Stimulated activated CD4-positive, alpha-beta T cell treated with anti-CD3 and anti-CD28 coated beads, Interleukin-12 subunit alpha, Interleukin-12 subunit beta, amount 100 ng/mL, for 48 hours (primary cell): ENCODE data around the gene EVA1B.
A peak's percentile ranks its signal among the peaks of the same experiment; 100 is the strongest.

ENCODE experiments used
- DNase-seq, 3 donors: peaks; one replicate each; pipeline ENCODE4 v3.0.0-alpha.2; 2020; ENCODE audit warnings: low read depth in 2 of 3, low spot score in 1 of 3

Gene EVA1B

GRCh38 chr1:36346741-36347370 is 23.4 kb upstream of the EVA1B start:
- no peak for DNase-seq

DNA sequence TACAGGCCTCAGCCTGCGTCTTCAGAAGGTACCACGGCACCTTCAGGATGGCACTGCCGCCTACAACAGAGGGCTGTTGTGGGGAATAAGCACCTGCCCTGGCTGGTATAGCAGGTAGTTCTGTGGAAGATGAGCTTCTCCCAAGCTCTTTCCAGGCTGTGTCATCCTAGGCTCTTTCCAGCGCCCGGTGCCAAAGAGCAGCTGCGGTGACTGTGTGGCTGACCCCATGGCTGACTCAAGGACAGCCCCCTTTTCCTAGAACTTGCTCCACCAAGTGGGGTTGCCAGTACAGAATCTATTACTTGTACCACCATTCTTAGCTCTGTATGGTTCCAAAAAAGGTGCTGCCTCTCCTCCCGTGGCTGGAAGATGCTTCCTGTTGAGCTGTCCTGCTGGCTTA is 21.9 kb upstream of the EVA1B start:
- DNase-seq, result no peak

- no peak for DNase-seq
Measured at GRCh38 chr1:36344395-36344680, 20.9 kb upstream of the EVA1B start.

- DNase-seq, result no peak
Measured at GRCh38 chr1:36343651-36344394, 20.4 kb upstream of the EVA1B start.

- peak in 1 of 3 donors; percentile 41 for DNase-seq
Measured at GRCh38 chr1:36342426-36343185, 19.2 kb upstream of the EVA1B start.

- DNase-seq, result no peak
Measured at GRCh38 chr1:36341626-36342320, 18.3 kb upstream of the EVA1B start.

- DNase-seq, result no peak
Measured at GRCh38 chr1:36339615-36340014, 16.2 kb upstream of the EVA1B start.

DNA sequence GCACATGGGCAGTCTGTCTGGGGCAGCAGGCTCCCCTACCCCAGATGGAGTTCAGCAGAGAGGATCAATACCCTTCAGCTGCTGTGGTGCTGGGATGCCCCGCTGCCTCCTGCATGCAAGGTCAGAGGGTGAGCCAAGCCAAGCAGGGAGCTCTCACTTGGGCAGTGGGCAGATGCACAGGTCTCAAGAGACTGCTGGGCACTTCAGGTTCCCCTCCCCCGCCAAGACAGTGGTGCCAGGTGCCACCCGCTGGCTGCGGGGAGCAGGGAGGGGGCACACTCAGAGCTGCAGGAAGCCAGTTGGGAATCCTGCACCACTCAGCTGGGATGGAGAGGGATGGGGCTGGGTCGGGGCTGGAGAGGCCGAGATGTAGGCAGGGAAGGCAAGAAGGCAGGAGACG is 15.8 kb upstream of the EVA1B start:
- no peak for DNase-seq

- DNase-seq, result no peak
Measured at GRCh38 chr1:36337830-36338229, 14.4 kb upstream of the EVA1B start.

GRCh38 chr1:36330940-36331339 is 7.5 kb upstream of the EVA1B start:
- no peak for DNase-seq

GRCh38 chr1:36329817-36330216 is 6.4 kb upstream of the EVA1B start:
- DNase-seq, result no peak

GRCh38 chr1:36328713-36329112 is 5.3 kb upstream of the EVA1B start:
- DNase-seq, result no peak

- DNase-seq, result no peak
Measured at GRCh38 chr1:36328088-36328480, 4.6 kb upstream of the EVA1B start.

DNA sequence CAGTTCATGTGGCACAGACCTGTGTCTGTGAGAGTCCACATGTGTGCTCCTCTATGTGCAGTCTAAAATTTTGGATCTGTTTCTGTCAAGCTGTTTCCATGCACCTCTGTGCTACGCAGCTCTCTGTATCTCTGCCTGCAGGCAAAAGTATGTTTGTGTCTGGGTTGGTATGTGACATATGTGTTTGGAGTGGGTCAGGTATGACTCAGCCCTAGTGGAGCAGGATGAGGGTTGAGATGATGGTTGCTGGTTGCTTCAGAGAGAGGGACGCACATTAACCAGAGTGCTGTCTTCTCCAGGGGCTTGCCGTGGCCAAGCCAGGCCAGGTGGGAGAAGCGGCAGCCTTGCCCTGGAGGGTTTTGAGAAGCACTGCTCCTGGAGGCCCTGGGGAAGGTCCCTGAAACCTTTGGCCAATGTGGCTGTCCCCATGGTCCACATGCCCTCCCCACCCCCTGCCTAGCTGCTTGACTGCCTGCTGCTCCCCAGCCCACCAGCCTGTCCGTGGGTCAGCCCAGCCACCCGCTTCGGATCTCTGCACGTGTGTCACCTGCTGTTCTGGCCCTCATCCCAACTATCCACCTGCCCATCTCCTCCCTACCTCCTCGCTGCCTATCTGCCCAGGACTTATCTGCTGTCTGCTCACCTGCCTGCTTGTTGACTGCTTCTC is 4.1 kb upstream of the EVA1B start:
- DNase-seq, result no peak

DNA sequence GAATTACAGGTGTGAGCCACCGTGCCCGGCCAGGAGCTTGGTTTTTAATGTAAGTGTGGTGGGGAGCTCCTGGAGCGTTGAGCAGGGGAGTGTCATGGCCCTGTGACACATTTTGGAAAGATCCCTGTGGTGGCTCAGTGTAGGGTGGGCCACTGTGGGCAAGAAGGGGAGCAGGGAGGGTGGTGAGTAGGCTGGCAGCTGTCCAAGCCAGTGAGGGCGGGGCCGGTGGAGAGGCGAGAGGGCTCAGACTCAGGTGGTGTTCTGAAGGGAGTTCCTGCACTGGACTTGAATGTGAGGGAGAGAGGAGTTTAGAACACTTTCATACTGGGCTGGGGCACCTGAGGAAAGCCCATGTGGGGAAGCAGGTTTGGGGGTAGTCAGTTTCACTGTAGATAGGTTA is 3.1 kb upstream of the EVA1B start:
- DNase-seq, result no peak

DNA sequence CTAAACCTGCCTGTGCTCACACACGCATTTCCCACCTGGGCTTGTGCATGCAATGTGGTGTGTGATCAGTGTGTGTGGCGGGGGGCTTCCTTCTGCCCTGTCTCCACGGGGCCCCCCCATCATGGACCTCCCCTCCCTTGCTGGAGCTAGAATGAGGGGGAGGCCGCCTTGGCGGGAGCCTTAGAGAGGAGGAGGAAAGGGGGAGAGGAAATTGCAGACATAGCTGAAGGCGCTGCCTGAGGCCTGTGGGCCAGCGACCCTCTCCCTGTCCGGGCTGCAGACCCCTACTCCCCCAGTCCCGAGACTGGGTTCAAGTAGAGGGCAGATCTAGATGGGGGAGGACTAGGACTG is 883 bp upstream of the EVA1B start:
- no peak for DNase-seq

DNA sequence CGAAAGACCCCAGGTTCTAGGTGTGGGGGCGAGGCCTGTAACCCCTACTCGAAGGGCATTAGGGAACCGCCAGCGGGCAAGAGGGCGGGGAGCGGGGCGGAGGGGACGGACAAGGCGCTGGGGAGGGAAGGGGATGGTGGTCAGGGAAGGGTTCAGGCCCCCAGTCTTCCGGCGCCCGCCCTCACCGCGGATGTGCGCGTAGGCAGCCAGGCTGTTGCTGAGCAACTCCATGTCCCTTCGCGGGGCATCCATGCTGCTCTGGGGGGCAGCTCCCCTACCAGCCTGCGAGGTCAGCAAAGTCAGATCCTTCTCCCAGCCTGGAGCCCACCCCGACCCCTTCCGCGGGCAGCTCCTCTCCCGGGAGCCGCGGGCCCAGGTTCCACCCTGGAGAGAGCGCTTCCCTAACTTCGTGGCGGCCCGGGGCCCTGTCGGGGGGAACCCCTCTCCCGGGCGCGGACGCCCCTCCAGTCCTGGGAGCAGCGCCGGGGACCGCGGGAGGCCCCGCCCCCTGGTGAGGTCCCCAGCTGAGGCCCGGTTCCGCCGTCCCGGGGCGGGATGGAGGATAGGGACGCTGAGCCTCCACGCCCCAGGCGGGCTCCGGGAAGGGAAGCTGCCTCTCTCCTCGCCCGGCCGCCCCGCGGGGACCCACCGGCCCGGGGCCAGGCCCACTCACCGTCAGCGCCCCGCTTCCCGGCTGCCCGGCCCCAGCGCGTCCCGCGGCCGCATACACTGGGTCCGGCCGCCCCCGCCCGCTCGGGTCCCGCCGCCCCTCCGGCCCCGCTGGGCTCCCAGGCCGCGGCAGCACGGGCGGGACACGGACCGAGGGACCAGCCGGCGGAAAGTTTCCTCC is 434 bp downstream of the EVA1B start:
- peak in 1 of 3 donors; percentile 29 for DNase-seq

GRCh38 chr1:36322041-36322785 is 1.2 kb downstream of the EVA1B start:
- DNase-seq, result no peak

DNA sequence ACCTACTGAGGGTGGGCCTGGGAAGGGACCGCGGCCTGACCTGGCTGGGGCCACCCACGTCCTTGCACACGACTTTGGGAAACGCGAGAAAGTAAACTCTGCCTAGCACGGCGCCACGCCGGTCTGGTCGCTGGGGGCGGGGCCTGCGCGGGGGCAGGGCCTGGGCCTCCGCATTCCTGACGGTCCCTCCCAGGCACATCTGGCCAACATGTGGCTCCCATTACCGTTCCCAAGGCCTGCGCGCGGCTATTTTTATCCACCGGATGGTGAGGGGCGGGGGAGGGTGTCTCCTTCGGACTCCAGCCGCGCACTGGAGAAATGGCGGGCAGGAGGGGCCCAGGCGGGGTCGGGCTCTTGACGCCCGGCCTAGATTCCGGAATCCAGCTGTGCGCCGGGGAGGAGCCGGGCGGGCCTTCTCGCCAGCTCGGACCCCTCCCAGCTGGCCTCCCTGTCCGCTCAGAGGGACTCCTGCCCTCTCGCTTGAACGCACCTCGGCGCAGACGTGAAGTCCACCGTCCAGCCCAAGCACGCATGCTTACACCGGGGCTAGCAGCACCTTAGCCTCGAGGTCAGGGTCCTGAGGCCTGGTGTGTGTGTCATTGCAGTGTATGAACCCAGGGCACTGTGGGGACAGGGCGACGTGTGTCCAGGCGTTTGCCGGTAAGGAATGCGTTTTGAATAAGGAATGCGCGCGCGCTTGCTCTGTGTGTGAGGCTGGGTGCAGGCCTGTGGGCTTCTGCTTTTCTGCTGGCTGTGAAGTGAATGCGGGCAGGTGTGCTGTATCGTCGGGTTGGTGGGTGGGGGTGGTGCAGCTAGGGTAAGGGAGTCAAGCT is 2.1 kb downstream of the EVA1B start:
- peak in 1 of 3 donors; percentile 34 for DNase-seq
